HG03135 (cell line): ENCODE measurements around the gene CYTH1.

Source experiments
- ATAC-seq: cut with Tn5 transposase; IDR thresholded peaks from one replicate; pipeline ENCODE4 v1.9.1; 2021; ENCODE audit warnings: mild to moderate bottlenecking, moderate library complexity; ENCODE audit not compliant: unreplicated experiment

The CYTH1 gene

GRCh38 chr17:78629436-78629995, 152.6 kb downstream of the CYTH1 start:
- ATAC-seq, result no peak

- no peak for ATAC-seq
These were observed 153.3 kb downstream of the CYTH1 start for GRCh38 chr17:78628547-78629435.

- no peak for ATAC-seq
These were observed 157.5 kb downstream of the CYTH1 start for GRCh38 chr17:78624324-78625151.
